WTC11 (cell line): ENCODE measurements around the gene SLC13A3. TPM values are rescaled to one million over a fixed set of nuclear protein-coding genes. Genes with fewer than 3 reads are reported as not detected.

ENCODE experiments used
- ATAC-seq: fragments of 200-7000 bp; cut with Tn5 transposase; 2 replicates; pipeline ENCODE4 v1.10.0; 2021; ENCODE audit warnings: mild to moderate bottlenecking, moderate library complexity
- CTCF ChIA-PET: fragments of 300-600 bp; sonication (Branson Sonifier 250); formaldehyde crosslinking; loops from one replicate; lab custom pipeline; 2021; ENCODE audit warnings: antibody characterized with exemption; lab: Charles Lee
- POLR2A ChIA-PET: fragments of 350-600 bp; sonication (Branson Sonifier 250); formaldehyde crosslinking; loops from one replicate; lab custom pipeline; 2021; ENCODE audit warnings: antibody characterized with exemption; lab: Charles Lee
- DNase-seq: peaks from one replicate; pipeline ENCODE4 v3.0.0; 2021; ENCODE audit warnings: low spot score
- H3K27ac Mint-ChIP-seq: 2 replicates; pipeline ENCODE4 v1.8.0; 2021; ENCODE audit warnings: mixed read lengths
- H3K27me3 Mint-ChIP-seq: 2 replicates; pipeline ENCODE4 v1.8.0; 2021; ENCODE audit warnings: low read depth, mild to moderate bottlenecking, moderate library complexity, mixed read lengths
- H3K36me3 Mint-ChIP-seq: 2 replicates; pipeline ENCODE4 v1.8.0; 2021; ENCODE audit warnings: mixed read lengths
- H3K4me1 Mint-ChIP-seq: 2 replicates; pipeline ENCODE4 v1.8.0; 2022; ENCODE audit warnings: mixed read lengths
- H3K4me3 Mint-ChIP-seq: 2 replicates; pipeline ENCODE4 v1.8.0; 2021; ENCODE audit warnings: mild to moderate bottlenecking, moderate library complexity, mixed read lengths
- H3K9me3 Mint-ChIP-seq: 2 replicates; pipeline ENCODE4 v1.8.0; 2021; ENCODE audit warnings: mixed read lengths
- CBFB ChIP-seq: sonication (generic); formaldehyde crosslinking; IDR thresholded peaks from 2 replicates; pipeline ENCODE4 v1.8.1; 2022; ENCODE audit warnings: mild to moderate bottlenecking, low read depth, missing genetic modification reagents
- CREB1 ChIP-seq: sonication (generic); formaldehyde crosslinking; IDR thresholded peaks from 2 replicates; pipeline ENCODE4 v1.8.0; 2023; ENCODE audit warnings: mild to moderate bottlenecking, missing genetic modification reagents
- FOXK1 ChIP-seq: sonication (generic); formaldehyde crosslinking; IDR thresholded peaks from 2 replicates; pipeline ENCODE4 v1.8.0; 2022; ENCODE audit warnings: mild to moderate bottlenecking, moderate library complexity, missing genetic modification reagents
- FOXP1 ChIP-seq: sonication (generic); formaldehyde crosslinking; IDR thresholded peaks from 2 replicates; pipeline ENCODE4 v1.8.0; 2022; ENCODE audit warnings: missing genetic modification reagents, mild to moderate bottlenecking, moderate library complexity, borderline replicate concordance
- GTF2I ChIP-seq: fragments of 250-450 bp; sonication (Bioruptor Pico); conservative IDR thresholded peaks from 2 replicates; pipeline ENCODE4 v1.4.0; 2021; ENCODE audit warnings: mild to moderate bottlenecking
- MXD4 ChIP-seq: fragments of 250-450 bp; sonication (Bioruptor Pico); IDR thresholded peaks from 2 replicates; pipeline ENCODE4 v1.8.0; 2021; ENCODE audit warnings: mild to moderate bottlenecking, moderate library complexity, borderline replicate concordance
- MYBL2 ChIP-seq: sonication (generic); formaldehyde crosslinking; IDR thresholded peaks from 2 replicates; pipeline ENCODE4 v1.8.1; 2023; ENCODE audit warnings: mild to moderate bottlenecking, moderate library complexity, missing genetic modification reagents
- RELA ChIP-seq: sonication (generic); formaldehyde crosslinking; IDR thresholded peaks from 2 replicates; pipeline ENCODE4 v1.8.1; 2022; ENCODE audit warnings: missing genetic modification reagents, mild to moderate bottlenecking, borderline replicate concordance
- SMAD4 ChIP-seq: sonication (generic); formaldehyde crosslinking; IDR thresholded peaks from 2 replicates; pipeline ENCODE4 v1.8.0; 2022; ENCODE audit warnings: mild to moderate bottlenecking, missing genetic modification reagents
- TEAD4 ChIP-seq: sonication (generic); formaldehyde crosslinking; IDR thresholded peaks from 2 replicates; pipeline ENCODE4 v1.8.0; 2022; ENCODE audit warnings: mild to moderate bottlenecking, missing genetic modification reagents
- ZNF219 ChIP-seq: sonication (generic); formaldehyde crosslinking; IDR thresholded peaks from 2 replicates; pipeline ENCODE4 v1.8.0; 2023; ENCODE audit warnings: missing genetic modification reagents, mild to moderate bottlenecking, borderline replicate concordance
- ZNF263 ChIP-seq: sonication (generic); formaldehyde crosslinking; IDR thresholded peaks from 2 replicates; pipeline ENCODE4 v1.8.1; 2022; ENCODE audit warnings: low read depth, mild to moderate bottlenecking, moderate library complexity, missing genetic modification reagents
- total RNA-seq: library from RNA; stranded (reverse); gene quantifications from 3 replicates; pipeline ENCODE4 v1.2.3, GENCODE V29; 2021
- TF ChIP-seq, protein P1 (sequence below): sonication (generic); formaldehyde crosslinking; IDR thresholded peaks from 2 replicates; pipeline ENCODE4 v1.8.1; 2023; ENCODE audit warnings: mild to moderate bottlenecking, moderate library complexity, missing genetic modification reagents
- TF ChIP-seq, protein P2 (sequence below): sonication (generic); formaldehyde crosslinking; IDR thresholded peaks from 2 replicates; pipeline ENCODE4 v1.8.1; 2023; ENCODE audit warnings: mild to moderate bottlenecking, missing genetic modification reagents, moderate library complexity
- TF ChIP-seq, protein P3 (sequence below): sonication (generic); formaldehyde crosslinking; IDR thresholded peaks from 2 replicates; pipeline ENCODE4 v1.8.1; 2023; ENCODE audit warnings: mild to moderate bottlenecking, missing genetic modification reagents
- TF ChIP-seq, protein P4 (sequence below): sonication (generic); formaldehyde crosslinking; IDR thresholded peaks from 2 replicates; pipeline ENCODE4 v1.8.1; 2022; ENCODE audit warnings: low read depth, mild to moderate bottlenecking, moderate library complexity, missing genetic modification reagents, borderline replicate concordance
- TF ChIP-seq, protein P5 (sequence below): sonication (generic); formaldehyde crosslinking; IDR thresholded peaks from 2 replicates; pipeline ENCODE4 v1.8.0; 2023; ENCODE audit warnings: mild to moderate bottlenecking, missing genetic modification reagents
- TF ChIP-seq, protein P6 (sequence below): fragments of 250-450 bp; sonication (Bioruptor Pico); IDR thresholded peaks from 2 replicates; pipeline ENCODE4 v1.9.0; 2021; ENCODE audit warnings: moderate library complexity, mild to moderate bottlenecking, inconsistent platforms, borderline replicate concordance
- TF ChIP-seq, protein P7 (sequence below): sonication (generic); formaldehyde crosslinking; IDR thresholded peaks from 2 replicates; pipeline ENCODE4 v1.8.0; 2022; ENCODE audit warnings: mild to moderate bottlenecking, missing genetic modification reagents
- TF ChIP-seq, protein P8 (sequence below): sonication (generic); formaldehyde crosslinking; IDR thresholded peaks from 2 replicates; pipeline ENCODE4 v1.8.0; 2023; ENCODE audit warnings: missing genetic modification reagents, mild to moderate bottlenecking, borderline replicate concordance

Gene SLC13A3
- total RNA-seq, 1 experiment from 2014 or later = 10.6 TPM

DNA sequence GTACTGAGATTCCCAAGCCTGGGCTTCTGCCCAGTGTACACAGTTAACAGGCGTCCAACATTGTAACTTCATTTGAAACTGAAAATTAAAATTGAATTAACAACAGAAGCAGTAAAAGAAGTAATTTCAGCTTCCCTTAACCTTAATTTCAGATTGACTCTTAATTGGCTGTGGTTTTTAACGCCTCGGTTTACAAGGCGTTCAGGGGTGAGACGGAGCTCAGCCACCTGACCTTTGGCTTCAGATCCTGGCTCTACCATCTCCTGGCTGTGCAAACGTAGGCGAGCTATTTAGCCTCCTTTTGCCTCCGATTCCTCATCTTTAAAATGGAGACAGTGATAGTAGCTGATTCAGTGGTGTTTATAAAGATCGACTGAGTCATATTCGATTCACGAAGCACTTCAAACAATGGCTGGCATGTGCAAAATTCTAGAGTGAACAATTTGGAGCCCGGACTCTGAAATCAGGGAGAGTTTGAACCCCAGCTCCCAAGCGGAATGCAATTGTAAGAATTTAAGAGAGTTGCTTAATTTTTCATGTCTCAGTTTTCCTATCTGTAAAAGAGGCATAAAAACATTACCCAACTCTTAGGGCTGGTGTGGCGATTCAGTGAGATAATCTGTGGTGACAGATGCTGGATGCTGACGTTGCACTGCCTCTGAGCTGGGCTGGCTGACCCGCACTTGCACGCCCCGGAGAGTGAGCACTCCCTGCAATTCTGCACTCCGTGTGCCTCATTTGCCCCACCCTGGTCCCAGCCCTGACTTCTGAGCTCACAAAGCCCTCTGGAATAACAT lies 77.3 kb downstream of the SLC13A3 start (continued):
- TF ChIP-seq, protein P1, sequence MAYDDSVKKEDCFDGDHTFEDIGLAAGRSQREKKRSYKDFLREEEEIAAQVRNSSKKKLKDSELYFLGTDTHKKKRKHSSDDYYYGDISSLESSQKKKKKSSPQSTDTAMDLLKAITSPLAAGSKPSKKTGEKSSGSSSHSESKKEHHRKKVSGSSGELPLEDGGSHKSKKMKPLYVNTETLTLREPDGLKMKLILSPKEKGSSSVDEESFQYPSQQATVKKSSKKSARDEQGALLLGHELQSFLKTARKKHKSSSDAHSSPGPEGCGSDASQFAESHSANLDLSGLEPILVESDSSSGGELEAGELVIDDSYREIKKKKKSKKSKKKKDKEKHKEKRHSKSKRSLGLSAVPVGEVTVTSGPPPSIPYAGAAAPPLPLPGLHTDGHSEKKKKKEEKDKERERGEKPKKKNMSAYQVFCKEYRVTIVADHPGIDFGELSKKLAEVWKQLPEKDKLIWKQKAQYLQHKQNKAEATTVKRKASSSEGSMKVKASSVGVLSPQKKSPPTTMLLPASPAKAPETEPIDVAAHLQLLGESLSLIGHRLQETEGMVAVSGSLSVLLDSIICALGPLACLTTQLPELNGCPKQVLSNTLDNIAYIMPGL = no peak
- TF ChIP-seq CBFB (no peak), FOXP1 (CRISPR knock-in tag) (no peak), MXD4 (CRISPR knock-in tag) (no peak), ZNF263 (CRISPR knock-in tag) (no peak), FOXK1 (CRISPR knock-in tag) (no peak), CREB1 (CRISPR knock-in tag) (no peak), SMAD4 (no peak), ZNF219 (CRISPR knock-in tag) (no peak), MYBL2 (CRISPR knock-in tag) (no peak)
- TF ChIP-seq, protein P2, sequence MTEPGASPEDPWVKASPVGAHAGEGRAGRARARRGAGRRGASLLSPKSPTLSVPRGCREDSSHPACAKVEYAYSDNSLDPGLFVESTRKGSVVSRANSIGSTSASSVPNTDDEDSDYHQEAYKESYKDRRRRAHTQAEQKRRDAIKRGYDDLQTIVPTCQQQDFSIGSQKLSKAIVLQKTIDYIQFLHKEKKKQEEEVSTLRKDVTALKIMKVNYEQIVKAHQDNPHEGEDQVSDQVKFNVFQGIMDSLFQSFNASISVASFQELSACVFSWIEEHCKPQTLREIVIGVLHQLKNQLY (CRISPR knock-in tag) = no peak
- TF ChIP-seq, protein P3, sequence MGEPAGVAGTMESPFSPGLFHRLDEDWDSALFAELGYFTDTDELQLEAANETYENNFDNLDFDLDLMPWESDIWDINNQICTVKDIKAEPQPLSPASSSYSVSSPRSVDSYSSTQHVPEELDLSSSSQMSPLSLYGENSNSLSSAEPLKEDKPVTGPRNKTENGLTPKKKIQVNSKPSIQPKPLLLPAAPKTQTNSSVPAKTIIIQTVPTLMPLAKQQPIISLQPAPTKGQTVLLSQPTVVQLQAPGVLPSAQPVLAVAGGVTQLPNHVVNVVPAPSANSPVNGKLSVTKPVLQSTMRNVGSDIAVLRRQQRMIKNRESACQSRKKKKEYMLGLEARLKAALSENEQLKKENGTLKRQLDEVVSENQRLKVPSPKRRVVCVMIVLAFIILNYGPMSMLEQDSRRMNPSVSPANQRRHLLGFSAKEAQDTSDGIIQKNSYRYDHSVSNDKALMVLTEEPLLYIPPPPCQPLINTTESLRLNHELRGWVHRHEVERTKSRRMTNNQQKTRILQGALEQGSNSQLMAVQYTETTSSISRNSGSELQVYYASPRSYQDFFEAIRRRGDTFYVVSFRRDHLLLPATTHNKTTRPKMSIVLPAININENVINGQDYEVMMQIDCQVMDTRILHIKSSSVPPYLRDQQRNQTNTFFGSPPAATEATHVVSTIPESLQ (CRISPR knock-in tag) = no peak
- TF ChIP-seq, protein P4, sequence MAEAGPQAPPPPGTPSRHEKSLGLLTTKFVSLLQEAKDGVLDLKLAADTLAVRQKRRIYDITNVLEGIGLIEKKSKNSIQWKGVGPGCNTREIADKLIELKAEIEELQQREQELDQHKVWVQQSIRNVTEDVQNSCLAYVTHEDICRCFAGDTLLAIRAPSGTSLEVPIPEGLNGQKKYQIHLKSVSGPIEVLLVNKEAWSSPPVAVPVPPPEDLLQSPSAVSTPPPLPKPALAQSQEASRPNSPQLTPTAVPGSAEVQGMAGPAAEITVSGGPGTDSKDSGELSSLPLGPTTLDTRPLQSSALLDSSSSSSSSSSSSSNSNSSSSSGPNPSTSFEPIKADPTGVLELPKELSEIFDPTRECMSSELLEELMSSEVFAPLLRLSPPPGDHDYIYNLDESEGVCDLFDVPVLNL = no peak
- TF ChIP-seq, protein P5, sequence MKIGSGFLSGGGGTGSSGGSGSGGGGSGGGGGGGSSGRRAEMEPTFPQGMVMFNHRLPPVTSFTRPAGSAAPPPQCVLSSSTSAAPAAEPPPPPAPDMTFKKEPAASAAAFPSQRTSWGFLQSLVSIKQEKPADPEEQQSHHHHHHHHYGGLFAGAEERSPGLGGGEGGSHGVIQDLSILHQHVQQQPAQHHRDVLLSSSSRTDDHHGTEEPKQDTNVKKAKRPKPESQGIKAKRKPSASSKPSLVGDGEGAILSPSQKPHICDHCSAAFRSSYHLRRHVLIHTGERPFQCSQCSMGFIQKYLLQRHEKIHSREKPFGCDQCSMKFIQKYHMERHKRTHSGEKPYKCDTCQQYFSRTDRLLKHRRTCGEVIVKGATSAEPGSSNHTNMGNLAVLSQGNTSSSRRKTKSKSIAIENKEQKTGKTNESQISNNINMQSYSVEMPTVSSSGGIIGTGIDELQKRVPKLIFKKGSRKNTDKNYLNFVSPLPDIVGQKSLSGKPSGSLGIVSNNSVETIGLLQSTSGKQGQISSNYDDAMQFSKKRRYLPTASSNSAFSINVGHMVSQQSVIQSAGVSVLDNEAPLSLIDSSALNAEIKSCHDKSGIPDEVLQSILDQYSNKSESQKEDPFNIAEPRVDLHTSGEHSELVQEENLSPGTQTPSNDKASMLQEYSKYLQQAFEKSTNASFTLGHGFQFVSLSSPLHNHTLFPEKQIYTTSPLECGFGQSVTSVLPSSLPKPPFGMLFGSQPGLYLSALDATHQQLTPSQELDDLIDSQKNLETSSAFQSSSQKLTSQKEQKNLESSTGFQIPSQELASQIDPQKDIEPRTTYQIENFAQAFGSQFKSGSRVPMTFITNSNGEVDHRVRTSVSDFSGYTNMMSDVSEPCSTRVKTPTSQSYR (CRISPR knock-in tag) = no peak

DNA sequence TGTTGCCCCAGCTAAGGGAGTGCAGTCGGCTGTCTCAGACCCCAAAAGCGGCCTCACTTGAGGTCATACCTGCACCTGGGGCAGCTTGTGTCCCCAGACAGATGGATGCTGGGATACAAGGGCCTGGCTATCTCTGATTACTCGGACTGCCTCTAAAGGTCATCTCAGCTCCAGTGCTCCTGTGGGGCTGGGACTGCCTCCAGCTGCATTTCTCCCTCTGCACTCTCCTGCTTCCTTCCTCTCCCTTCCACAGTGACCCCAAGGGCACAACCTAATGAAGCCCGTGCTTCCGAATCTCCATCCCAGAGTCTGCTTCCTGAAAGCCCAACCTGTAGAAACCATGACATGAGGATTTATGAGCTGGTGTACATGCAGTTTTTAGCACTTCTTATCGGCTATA lies 78.0 kb downstream of the SLC13A3 start:
- ChIA-PET CTCF (interaction anchor here (1.1 to 2.9 kb wide), 4 partner anchors 9 to 132 kb away, joined by 3 to 15 read pairs (median 4); no protein-coding TSS in a partner anchor), POLR2A (no interaction called here)
- H3K36me3 Mint-ChIP-seq = no peaks in the 10 kb centered on the region
- DNase-seq (no peak), ATAC-seq (no peak)
- H3K4me1 Mint-ChIP-seq = no peaks in the 10 kb centered on the region
- no peaks in the 10 kb centered on the region for H3K9me3 Mint-ChIP-seq
- no peaks in the 10 kb centered on the region for H3K27me3 Mint-ChIP-seq
- no peak overlapping the region for H3K27ac Mint-ChIP-seq
- H3K4me3 Mint-ChIP-seq = no peak overlapping the region
- TF ChIP-seq SMAD4 (no peak), TEAD4 (CRISPR knock-in tag) (no peak), RELA (no peak), GTF2I (CRISPR knock-in tag) (no peak)
- TF ChIP-seq, protein P6, sequence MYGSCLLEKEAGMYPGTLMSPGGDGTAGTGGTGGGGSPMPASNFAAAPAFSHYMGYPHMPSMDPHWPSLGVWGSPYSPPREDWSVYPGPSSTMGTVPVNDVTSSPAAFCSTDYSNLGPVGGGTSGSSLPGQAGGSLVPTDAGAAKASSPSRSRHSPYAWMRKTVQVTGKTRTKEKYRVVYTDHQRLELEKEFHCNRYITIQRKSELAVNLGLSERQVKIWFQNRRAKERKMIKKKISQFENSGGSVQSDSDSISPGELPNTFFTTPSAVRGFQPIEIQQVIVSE (CRISPR knock-in tag) = no peak
- TF ChIP-seq, protein P7, sequence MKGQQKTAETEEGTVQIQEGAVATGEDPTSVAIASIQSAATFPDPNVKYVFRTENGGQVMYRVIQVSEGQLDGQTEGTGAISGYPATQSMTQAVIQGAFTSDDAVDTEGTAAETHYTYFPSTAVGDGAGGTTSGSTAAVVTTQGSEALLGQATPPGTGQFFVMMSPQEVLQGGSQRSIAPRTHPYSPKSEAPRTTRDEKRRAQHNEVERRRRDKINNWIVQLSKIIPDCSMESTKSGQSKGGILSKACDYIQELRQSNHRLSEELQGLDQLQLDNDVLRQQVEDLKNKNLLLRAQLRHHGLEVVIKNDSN (CRISPR knock-in tag) = no peak
- TF ChIP-seq, protein P8, sequence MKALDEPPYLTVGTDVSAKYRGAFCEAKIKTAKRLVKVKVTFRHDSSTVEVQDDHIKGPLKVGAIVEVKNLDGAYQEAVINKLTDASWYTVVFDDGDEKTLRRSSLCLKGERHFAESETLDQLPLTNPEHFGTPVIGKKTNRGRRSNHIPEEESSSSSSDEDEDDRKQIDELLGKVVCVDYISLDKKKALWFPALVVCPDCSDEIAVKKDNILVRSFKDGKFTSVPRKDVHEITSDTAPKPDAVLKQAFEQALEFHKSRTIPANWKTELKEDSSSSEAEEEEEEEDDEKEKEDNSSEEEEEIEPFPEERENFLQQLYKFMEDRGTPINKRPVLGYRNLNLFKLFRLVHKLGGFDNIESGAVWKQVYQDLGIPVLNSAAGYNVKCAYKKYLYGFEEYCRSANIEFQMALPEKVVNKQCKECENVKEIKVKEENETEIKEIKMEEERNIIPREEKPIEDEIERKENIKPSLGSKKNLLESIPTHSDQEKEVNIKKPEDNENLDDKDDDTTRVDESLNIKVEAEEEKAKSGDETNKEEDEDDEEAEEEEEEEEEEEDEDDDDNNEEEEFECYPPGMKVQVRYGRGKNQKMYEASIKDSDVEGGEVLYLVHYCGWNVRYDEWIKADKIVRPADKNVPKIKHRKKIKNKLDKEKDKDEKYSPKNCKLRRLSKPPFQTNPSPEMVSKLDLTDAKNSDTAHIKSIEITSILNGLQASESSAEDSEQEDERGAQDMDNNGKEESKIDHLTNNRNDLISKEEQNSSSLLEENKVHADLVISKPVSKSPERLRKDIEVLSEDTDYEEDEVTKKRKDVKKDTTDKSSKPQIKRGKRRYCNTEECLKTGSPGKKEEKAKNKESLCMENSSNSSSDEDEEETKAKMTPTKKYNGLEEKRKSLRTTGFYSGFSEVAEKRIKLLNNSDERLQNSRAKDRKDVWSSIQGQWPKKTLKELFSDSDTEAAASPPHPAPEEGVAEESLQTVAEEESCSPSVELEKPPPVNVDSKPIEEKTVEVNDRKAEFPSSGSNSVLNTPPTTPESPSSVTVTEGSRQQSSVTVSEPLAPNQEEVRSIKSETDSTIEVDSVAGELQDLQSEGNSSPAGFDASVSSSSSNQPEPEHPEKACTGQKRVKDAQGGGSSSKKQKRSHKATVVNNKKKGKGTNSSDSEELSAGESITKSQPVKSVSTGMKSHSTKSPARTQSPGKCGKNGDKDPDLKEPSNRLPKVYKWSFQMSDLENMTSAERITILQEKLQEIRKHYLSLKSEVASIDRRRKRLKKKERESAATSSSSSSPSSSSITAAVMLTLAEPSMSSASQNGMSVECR (CRISPR knock-in tag) = no peak
